ENCODE results near the gene MED12L. TPM values are rescaled to one million over a fixed set of nuclear protein-coding genes. Genes with fewer than 3 reads are reported as not detected.

The MED12L gene
- total and polyA plus RNA-seq, 7 donors: 0.16 to 0.71 (median 0.28) TPM; not detected in 2

GRCh38 chr3:151403246-151403645 is 317.8 kb downstream of the MED12L start:
- intact Hi-C loops (cut with DNase I): no loop called here
- DNase-seq: no peak
- Histone ChIP-seq H3K27ac (no peak overlapping the region), H3K4me1 (peaks cover 0 to 3% (median 0%) of the 10 kb centered on the region in 4 donors), H3K36me3 (no peaks in the 10 kb centered on the region), H3K9me3 (no peaks in the 10 kb centered on the region), H3K4me3 (no peak overlapping the region), H3K27me3 (no peaks in the 10 kb centered on the region)
- TF ChIP-seq, protein P1, sequence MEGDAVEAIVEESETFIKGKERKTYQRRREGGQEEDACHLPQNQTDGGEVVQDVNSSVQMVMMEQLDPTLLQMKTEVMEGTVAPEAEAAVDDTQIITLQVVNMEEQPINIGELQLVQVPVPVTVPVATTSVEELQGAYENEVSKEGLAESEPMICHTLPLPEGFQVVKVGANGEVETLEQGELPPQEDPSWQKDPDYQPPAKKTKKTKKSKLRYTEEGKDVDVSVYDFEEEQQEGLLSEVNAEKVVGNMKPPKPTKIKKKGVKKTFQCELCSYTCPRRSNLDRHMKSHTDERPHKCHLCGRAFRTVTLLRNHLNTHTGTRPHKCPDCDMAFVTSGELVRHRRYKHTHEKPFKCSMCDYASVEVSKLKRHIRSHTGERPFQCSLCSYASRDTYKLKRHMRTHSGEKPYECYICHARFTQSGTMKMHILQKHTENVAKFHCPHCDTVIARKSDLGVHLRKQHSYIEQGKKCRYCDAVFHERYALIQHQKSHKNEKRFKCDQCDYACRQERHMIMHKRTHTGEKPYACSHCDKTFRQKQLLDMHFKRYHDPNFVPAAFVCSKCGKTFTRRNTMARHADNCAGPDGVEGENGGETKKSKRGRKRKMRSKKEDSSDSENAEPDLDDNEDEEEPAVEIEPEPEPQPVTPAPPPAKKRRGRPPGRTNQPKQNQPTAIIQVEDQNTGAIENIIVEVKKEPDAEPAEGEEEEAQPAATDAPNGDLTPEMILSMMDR (IDR thresholded peaks at IDR 0.05): no peak
- TF ChIP-seq POLR2AphosphoS5 (IDR thresholded peaks at IDR 0.05) (no peak), POLR2A (IDR thresholded peaks at IDR 0.05) (no peak), EP300 (IDR thresholded peaks at IDR 0.05) (no peak)
- 92 to 95% methylated on average over 2 of the region's 2 CpGs for WGBS, 2 donors

DNA sequence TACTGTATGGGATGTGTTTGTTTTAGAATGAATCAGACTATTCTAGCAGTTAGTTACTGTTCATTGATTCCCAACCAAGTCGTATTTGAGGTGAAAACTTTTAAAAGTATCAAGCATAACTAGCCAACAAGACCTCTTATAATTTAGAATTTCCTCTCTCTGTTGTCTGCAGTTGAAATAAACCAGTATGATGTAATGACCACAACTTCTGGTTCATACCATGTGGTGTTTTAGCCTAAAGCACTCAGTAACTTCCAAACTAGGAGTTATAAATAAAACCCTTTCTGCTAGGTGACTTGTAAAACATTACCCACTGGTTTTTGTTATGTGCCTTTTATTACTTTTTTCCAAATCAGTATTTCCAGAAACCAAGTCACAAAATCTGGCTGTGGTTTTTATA is 318.9 kb downstream of the MED12L start:
- intact Hi-C loops (cut with DNase I): no loop called here
- peak in 3 of 4 donors; percentile 28 to 71 (median 40) for TF ChIP-seq POLR2AphosphoS5 (IDR thresholded peaks at IDR 0.05)
- TF ChIP-seq, protein P1 (IDR thresholded peaks at IDR 0.05): no peak
- Histone ChIP-seq H3K4me3 (no peak overlapping the region), H3K27ac (no peak overlapping the region), H3K4me1 (peaks cover 0 to 3% (median 0%) of the 10 kb centered on the region in 4 donors), H3K36me3 (no peaks in the 10 kb centered on the region), H3K9me3 (no peaks in the 10 kb centered on the region), H3K27me3 (no peaks in the 10 kb centered on the region)
- 29 to 33% methylated on average over 1 of the region's 1 CpG for WGBS, 2 donors
- no peak for DNase-seq

DNA sequence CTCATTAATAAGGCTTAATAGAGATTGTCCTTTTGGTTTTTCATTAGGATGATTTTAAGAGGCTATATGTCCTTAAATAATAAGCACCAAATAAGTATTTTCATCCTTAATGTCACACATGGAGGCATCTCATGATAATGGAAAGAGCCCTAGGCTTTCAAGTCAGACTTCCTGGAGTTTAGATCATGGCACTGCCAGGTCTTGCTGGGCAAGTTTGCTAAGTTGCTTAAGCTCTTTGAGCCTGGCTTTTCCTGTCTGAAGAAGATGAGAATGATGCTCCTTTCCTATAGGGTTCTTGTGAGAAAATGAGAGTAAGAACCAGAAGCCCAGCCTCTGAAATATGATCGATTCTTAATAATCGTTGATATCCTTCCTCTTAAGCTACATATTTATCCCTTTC is 322.5 kb downstream of the MED12L start:
- no peaks in the 10 kb centered on the region for H3K9me3 ChIP-seq
- H3K27ac ChIP-seq: no peak overlapping the region
- DNase-seq: no peak
- no peaks in the 10 kb centered on the region for H3K27me3 ChIP-seq
- no peak for TF ChIP-seq POLR2A (IDR thresholded peaks at IDR 0.05)
- TF ChIP-seq, protein P1 (IDR thresholded peaks at IDR 0.05): no peak
- intact Hi-C loops (cut with DNase I): no loop called here
- WGBS, 2 donors: 94 to 96% methylated on average over 2 of the region's 2 CpGs
- no peak overlapping the region for H3K4me3 ChIP-seq
- no peaks in the 10 kb centered on the region for H3K36me3 ChIP-seq
- H3K4me1 ChIP-seq: peaks cover 0 to 12% (median 2%) of the 10 kb centered on the region in 4 donors

DNA sequence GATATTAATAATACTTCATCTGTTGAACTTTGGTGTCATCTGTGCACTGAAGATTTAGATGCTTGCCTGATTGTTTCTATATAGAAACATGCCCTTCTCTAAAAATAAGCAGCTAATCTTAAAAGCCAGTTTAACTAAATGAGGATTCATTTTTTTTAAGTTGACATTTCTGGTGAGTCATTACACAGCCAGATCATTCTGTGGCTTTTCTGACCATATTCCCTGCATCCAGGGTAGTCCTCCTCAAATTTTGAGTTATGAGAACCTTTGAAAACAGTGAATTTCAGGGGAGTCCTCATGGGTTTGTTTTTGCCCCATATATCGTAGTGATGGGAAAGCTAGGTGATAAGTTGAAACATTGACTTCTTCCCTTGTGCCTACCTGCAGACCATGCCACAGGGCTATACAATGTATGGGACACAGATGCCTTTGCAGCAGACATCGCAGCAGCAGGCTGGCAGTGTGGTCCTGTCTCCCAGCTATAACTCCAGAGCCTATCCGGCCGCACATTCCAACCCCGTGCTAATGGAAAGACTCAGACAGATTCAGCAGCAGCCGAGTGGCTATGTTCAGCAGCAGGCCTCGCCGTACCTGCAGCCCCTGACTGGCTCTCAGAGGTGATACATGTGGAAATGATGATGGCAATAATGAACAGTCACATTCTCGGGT is 325.6 kb downstream of the MED12L start:
- no peaks in the 10 kb centered on the region for H3K27me3 ChIP-seq
- 86 to 89% methylated on average over 9 of the region's 9 CpGs for WGBS, 2 donors
- TF ChIP-seq POLR2AphosphoS5 (IDR thresholded peaks at IDR 0.05) (no peak), POLR2A (IDR thresholded peaks at IDR 0.05) (no peak), EP300 (IDR thresholded peaks at IDR 0.05) (no peak)
- TF ChIP-seq, protein P1 (IDR thresholded peaks at IDR 0.05): no peak
- H3K9me3 ChIP-seq: no peaks in the 10 kb centered on the region
- no peak overlapping the region for H3K4me3 ChIP-seq
- peaks cover 0 to 9% (median 2%) of the 10 kb centered on the region in 4 donors for H3K4me1 ChIP-seq
- intact Hi-C loops (cut with DNase I): no loop called here
- no peak overlapping the region for H3K27ac ChIP-seq
- DNase-seq: no peak
- H3K36me3 ChIP-seq: no peaks in the 10 kb centered on the region

DNA sequence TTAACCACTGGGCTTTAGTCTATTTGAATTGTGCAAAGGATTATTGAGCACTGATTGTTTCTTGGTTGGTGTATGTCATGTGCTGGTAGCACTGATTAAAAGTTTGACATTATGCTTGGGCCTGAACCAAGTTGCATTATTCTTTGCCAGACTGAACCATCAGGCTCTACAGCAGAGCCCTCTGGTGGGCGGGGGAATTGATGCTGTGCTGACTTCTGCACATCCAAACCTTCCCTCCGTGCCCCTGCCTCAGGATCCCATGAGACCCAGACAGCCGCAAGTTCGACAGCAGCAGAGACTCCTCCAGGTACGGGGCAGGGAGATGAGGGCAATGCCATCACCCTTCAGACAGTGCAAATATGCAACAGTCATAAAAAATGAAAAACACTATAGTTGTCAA is 327.5 kb downstream of the MED12L start:
- H3K27me3 ChIP-seq: no peaks in the 10 kb centered on the region
- intact Hi-C loops (cut with DNase I): no loop called here
- WGBS, 2 donors: 91% methylated on average over 5 of the region's 5 CpGs

More for the DNA sequence above, 327.5 kb downstream of the MED12L start:
- Histone ChIP-seq H3K4me3 (no peak overlapping the region), H3K9me3 (no peaks in the 10 kb centered on the region), H3K4me1 (peaks cover 0 to 9% (median 2%) of the 10 kb centered on the region in 4 donors), H3K36me3 (no peaks in the 10 kb centered on the region), H3K27ac (no peak overlapping the region)
- no peak for TF ChIP-seq EP300 (IDR thresholded peaks at IDR 0.05)
- TF ChIP-seq POLR2A (IDR thresholded peaks at IDR 0.05): no peak
- TF ChIP-seq POLR2AphosphoS5 (IDR thresholded peaks at IDR 0.05): no peak
- TF ChIP-seq, protein P1 (IDR thresholded peaks at IDR 0.05): no peak
- no peak for DNase-seq
